ENCODE data around the gene VEGFA.

VEGFA gene

DNA sequence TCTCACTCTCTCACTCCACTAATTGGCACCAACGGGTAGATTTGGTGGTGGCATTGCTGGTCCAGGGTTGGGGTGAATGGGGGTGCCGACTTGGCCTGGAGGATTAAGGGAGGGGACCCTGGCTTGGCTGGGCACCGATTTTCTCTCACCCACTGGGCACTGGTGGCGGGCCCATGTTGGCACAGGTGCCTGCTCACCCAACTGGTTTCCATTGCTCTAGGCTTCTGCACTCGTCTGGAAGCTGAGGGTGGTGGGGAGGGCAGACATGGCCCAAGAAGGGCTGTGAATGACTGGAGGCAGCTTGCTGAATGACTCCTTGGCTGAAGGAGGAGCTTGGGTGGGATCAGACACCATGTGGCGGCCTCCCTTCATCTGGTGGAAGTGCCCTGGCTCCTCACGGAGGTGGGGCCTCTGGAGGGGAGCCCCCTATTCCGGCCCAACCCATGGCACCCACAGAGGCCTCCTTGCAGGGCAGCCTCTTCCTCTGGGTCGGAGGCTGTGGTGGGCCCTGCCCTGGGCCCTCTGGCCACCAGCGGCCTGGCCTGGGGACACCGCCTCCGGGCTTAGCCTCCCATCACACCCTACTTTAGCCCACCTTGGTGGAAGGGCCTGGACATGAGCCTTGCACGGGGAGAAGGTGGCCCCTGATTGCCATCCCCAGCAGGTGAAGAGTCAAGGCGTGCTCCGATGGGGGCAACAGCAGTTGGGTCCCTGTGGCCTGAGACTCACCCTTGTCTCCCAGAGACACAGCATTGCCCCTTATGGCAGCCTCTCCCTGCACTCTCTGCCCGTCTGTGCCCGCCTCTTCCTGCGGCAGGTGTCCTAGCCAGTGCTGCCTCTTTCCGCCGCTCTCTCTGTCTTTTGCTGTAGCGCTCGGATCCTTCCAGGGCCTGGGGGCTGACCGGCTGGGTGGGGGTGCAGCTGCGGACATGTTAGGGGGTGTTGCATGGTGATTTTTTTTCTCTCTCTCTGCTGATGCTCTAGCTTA, 11.2 kb downstream of the VEGFA start:
- peaks cover 89% of the 10 kb centered on the region for H3K36me3 ChIP-seq
- no peaks in the 10 kb centered on the region for H3K27me3 ChIP-seq
- no peak overlapping the region for H3K27ac ChIP-seq
- no peak for TF ChIP-seq CTCF (IDR thresholded peaks at IDR 0.05)
- H3K4me3 ChIP-seq (ENCODE audit: low read depth in 1 of 2, low read length in 1 of 2), result no peak overlapping the region
- H3K9me3 ChIP-seq, result no peaks in the 10 kb centered on the region
- H3K4me1 ChIP-seq (ENCODE audit: control insufficient read depth in 1 of 2, insufficient read depth in 1 of 2, low read depth in 1 of 2, low read length in 1 of 2), result peaks cover 2 to 5% of the 10 kb centered on the region in 2 experiments

DNA sequence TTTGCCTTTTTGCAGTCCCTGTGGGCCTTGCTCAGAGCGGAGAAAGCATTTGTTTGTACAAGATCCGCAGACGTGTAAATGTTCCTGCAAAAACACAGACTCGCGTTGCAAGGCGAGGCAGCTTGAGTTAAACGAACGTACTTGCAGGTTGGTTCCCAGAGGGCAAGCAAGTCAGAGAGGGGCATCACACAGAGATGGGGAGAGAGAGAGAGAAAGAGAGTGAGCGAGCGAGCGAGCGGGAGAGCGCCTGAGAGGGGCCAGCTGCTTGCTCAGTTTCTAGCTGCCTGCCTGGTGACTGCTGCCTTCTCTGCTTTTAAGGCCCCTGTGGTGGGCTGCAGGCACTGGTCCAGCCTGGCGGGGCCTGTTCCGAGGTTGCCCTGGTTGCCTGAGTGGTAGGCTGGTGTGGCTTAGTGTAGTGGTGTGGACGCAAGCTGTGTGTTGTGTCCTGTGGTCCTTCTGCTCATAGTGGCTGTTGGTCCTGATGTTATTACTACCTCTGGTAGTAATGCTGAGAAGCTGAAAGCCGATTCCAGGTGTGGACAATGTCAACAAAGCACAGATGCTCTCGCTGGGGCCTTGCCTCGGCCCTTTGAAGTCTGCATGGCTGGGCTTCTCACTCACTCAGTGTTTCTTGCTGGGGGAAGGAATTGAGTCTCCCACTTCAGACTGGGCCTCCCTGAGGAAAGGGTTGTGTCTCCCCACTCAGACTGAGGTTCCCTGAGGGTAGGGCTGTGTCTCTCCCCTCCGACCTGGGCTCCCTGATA, 12.1 kb downstream of the VEGFA start:
- Histone ChIP-seq H3K27ac (no peak overlapping the region), H3K4me3 (ENCODE audit: low read depth in 1 of 2, low read length in 1 of 2) (no peak overlapping the region), H3K9me3 (no peaks in the 10 kb centered on the region), H3K27me3 (no peaks in the 10 kb centered on the region), H3K4me1 (ENCODE audit: control insufficient read depth in 1 of 2, insufficient read depth in 1 of 2, low read depth in 1 of 2, low read length in 1 of 2) (no peaks in the 10 kb centered on the region), H3K36me3 (peaks cover 94% of the 10 kb centered on the region)
- TF ChIP-seq CTCF (IDR thresholded peaks at IDR 0.05), result no peak

DNA sequence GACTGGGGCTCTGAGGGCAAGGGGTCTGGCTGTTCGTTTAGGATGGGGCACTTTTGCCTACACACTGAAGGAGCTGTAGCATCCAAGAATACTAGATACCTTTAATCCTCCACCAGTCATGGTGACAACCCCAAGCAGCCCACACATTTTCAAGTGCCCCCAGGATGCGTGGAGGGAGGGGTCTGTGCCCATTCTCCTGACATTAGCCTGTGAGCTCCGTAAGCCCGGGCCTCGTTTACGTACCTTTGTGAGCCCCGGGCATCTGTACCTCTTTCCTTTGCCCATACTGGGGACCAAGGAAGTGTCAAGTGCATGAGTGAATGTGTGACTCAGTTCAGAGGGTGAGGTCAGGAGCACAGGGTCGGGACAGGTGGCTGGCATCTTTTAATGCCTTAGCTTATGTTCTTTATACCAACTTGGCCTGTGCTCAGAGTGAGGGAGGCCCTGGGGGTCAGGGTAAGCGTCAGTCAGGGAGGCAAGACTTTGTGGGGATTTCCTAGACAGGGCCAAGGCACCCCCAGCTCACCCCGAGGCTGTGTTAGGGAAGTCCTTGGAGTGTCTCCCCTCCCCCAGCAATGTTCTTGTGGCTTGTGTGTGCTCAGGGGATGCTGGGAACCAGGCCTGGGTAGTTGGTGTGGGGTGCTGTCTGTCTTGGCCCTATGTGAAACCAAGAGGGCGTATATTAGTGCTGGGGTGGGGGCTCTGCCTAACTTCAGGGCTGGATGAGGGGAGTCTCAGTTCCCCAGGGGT, 12.9 kb downstream of the VEGFA start:
- H3K9me3 ChIP-seq, result no peaks in the 10 kb centered on the region
- no peak overlapping the region for H3K4me3 ChIP-seq (ENCODE audit: low read depth in 1 of 2, low read length in 1 of 2)
- TF ChIP-seq CTCF (IDR thresholded peaks at IDR 0.05), result no peak
- peaks cover 0 to 5% of the 10 kb centered on the region in 2 experiments for H3K4me1 ChIP-seq (ENCODE audit: control insufficient read depth in 1 of 2, insufficient read depth in 1 of 2, low read depth in 1 of 2, low read length in 1 of 2)
- H3K36me3 ChIP-seq, result peaks cover 86% of the 10 kb centered on the region
- H3K27me3 ChIP-seq, result no peaks in the 10 kb centered on the region
- H3K27ac ChIP-seq, result no peak overlapping the region

- H3K4me3 ChIP-seq (ENCODE audit: low read depth in 1 of 2, low read length in 1 of 2), result no peak overlapping the region
- TF ChIP-seq CTCF (IDR thresholded peaks at IDR 0.05), result no peak
- peaks cover 4 to 10% of the 10 kb centered on the region in 2 experiments for H3K4me1 ChIP-seq (ENCODE audit: control insufficient read depth in 1 of 2, insufficient read depth in 1 of 2, low read depth in 1 of 2, low read length in 1 of 2)
- peaks cover 73% of the 10 kb centered on the region for H3K36me3 ChIP-seq
- H3K27ac ChIP-seq, result no peak overlapping the region
- no peaks in the 10 kb centered on the region for H3K27me3 ChIP-seq
- no peaks in the 10 kb centered on the region for H3K9me3 ChIP-seq
These were observed 14.2 kb downstream of the VEGFA start for GRCh38 chr6:43784049-43784855.
